PC-9 (cell line): Measurements from ENCODE around the gene PTPN1.

Source experiments
- EZH2 ChIP-seq: fragments of 200-600 bp; sonication (generic); IDR thresholded peaks from 2 replicates; pipeline ENCODE4 v1.8.0; 2017; ENCODE audit warnings: antibody characterized with exemption, low read depth
- TF ChIP-seq, protein P1 (sequence below): fragments of 200-600 bp; sonication (generic); conservative IDR thresholded peaks from 2 replicates; pipeline ENCODE4 v1.6.1; 2017; ENCODE audit warnings: mixed run types, antibody characterized with exemption, mild to moderate bottlenecking, moderate library complexity

DNA sequence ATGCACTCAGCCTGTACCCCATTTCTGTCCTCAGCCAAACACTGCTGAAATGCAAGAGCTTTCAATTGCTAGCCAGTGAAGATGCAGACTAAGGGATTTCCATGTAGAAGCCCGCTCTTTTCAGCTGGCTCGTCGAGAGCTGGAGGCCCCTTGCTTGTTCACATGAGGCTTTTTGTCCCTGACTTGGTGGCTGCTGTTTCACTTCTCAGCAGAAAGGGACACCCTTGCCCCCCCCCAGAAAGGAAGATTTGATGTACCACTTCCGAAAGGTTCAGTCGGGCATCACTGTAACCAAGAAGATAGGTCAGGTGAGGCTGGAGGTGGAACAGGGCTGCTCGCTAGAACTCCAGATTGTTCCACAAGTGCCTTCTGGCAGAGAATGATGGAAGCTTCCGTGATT lies 23.3 kb downstream of the PTPN1 start:
- TF ChIP-seq, protein P1, sequence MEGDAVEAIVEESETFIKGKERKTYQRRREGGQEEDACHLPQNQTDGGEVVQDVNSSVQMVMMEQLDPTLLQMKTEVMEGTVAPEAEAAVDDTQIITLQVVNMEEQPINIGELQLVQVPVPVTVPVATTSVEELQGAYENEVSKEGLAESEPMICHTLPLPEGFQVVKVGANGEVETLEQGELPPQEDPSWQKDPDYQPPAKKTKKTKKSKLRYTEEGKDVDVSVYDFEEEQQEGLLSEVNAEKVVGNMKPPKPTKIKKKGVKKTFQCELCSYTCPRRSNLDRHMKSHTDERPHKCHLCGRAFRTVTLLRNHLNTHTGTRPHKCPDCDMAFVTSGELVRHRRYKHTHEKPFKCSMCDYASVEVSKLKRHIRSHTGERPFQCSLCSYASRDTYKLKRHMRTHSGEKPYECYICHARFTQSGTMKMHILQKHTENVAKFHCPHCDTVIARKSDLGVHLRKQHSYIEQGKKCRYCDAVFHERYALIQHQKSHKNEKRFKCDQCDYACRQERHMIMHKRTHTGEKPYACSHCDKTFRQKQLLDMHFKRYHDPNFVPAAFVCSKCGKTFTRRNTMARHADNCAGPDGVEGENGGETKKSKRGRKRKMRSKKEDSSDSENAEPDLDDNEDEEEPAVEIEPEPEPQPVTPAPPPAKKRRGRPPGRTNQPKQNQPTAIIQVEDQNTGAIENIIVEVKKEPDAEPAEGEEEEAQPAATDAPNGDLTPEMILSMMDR, result no peak
- TF ChIP-seq EZH2, result no peak
